Stimulated activated CD8-positive, alpha-beta memory T cell treated with anti-CD3 and anti-CD28 coated beads, Interleukin-4, amount 100 ng/mL, for 48 hours (primary cell): ENCODE results near the gene PDE1C.

Source experiments
- DNase-seq: peaks from one replicate; pipeline ENCODE4 v3.0.0-alpha.2; 2020

PDE1C gene

DNA sequence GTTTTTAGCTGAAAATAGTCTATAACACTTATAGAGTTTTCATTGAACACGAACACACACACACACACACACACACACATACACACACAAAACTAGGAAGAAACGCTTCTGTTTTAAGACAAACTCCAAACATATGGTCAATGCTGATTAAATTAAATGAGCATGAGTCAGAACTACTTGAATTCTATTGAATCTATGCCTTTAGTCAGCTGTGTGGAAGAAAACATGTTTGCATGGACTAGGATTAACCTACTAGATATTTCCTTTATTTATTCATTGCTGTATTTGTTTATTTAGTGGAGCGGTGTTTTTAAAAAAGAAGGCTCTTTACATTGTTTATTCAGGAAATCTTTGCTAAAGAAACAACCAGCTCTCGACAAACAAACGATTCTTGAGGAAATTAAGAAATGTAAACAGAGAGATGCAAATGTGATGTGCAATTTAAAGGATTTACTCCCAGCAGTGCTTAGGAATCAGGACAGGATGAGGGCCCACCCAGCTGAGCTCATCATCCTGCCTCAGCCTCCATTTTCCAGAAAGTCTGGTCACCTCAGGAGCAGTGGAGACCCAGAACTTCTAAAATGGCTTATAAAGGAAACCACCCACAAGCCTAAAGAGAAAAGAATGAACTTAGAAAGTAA, 83.2 kb downstream of the PDE1C start:
- no peak for DNase-seq

DNA sequence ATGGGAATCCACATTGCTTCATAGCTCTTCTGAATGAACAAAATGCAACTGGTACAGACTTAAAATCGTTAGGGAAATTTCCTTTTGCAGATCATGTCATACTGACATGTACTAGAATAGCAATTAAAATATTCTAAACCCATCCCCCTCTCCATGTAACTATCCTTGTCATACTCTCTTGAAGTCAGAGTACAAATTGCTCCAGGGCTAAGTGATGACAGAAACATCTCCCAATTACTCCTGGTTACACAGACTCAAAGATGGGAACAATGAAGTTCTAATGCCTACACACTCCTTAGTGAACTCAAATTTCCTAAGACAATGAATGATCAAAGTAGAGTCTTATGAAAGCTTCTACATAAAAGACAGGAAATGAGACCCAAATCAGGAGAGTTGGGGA, 87.2 kb downstream of the PDE1C start:
- no peak for DNase-seq

DNA sequence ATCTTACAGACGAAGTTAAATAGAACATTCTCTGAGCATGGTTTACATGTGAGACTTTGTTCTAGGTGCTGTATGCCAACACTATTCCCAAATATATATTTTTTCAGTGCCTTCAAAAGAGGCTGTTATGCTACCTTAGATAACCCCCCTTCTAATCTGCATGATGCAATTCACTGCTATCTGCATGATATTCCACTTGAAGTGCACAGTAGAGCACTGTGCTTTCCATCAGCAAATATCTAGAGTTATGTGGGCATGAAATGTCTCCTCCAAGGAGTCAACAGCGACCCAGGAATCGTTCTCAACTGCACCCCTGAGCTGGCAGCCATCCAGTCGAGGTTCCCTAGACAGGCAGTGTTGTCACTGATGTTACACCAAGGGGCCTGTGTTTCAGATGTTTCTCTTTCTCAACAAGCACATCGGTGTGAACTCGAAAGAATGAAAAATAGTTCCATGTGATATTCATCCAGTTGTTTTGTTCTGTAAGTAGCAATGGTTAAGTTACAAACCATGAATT, 88.3 kb downstream of the PDE1C start:
- no peak for DNase-seq

DNA sequence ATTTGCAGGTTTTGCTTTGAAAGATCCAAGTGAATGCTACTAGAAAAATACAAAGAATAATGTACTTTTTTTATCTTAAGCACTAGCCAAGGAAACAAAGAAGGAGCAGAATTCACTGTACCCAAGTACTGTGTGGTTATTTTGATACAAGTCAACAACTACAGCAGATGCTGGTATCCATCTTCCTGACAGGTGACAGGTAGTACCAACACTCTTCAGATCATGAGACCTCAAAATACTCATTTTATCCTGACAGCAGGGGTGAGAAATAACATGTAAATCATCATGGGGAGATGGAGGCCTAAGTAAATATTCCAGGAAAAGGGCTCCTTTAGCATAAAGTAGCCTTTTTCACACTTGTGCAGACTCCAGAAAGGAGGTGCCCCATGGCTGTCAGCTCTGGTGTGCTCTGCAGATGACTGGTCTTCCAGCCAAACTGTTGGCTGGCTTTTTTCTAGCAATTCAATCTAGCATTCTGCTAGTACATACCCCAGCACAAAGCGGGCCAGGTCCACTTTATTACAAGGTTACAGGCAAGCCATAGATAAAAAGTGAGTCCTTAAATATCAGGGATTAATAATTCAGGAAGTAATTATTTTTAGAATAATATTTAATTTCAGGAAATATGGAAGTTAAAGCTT, 90.4 kb downstream of the PDE1C start:
- DNase-seq = no peak

DNA sequence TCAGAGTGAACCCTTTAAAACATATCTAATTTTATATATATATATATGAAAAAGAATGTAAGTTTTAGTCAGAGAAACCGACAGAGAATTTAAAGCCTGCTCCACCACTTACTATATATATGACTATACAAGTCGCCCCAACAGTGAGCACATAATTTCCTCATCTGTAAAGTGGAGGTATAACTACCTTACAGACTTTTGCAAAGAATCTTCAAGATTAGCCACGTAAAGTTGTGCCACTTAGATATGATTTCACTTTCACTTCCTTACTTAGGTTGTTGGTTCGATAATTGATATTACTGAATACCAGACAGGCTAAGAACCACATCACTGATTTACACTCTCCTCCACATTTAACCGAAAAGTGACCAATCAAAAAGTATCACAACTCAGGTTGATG, 94.7 kb downstream of the PDE1C start:
- no peak for DNase-seq

DNA sequence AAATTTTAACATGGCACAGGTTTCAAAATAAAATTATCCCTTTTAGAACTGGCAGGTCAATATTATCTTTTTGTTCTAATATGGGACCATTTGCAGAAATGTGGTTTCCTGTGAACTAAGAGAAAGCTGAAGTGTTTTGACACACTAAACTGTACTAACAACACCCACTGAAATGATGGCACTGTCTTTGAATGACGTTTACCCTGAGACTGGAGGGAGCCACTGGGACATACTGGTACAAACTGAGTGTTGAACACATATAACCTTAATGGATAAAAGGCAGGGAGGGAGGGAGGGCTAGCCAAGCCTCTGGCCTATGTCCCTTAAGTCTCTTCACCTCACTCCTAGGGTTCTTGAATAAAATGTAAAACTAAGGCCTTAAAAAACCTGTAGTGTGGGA, 95.9 kb downstream of the PDE1C start:
- no peak for DNase-seq

DNA sequence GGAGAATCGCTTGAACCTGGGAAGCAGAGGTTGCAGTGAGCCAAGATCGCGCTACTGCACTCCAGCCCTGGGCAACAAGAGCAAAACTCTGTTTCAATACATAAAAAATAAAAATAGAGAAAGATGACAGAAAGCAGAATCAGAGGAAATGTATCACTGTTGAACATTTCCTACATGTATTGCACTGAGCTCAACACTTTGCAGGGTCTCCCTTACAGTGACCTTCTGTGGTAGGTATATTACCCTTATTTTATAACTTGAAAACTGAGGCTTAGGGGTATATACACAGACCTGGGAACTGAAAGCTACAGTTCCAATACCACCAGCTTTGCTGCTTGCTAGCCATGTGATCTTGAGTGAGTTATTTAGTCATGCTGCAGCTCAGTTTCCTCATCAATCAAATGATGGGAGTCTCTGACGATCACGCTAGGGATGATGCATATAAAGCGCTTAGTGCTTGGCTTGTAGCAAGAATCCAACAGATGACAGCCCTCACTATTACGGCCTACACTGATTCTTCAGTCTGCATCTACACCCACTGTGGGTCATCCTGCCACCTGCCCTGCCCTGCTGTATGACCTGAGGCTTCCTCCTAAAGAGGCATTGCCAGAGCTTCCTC, 99.0 kb downstream of the PDE1C start:
- no peak for DNase-seq

DNA sequence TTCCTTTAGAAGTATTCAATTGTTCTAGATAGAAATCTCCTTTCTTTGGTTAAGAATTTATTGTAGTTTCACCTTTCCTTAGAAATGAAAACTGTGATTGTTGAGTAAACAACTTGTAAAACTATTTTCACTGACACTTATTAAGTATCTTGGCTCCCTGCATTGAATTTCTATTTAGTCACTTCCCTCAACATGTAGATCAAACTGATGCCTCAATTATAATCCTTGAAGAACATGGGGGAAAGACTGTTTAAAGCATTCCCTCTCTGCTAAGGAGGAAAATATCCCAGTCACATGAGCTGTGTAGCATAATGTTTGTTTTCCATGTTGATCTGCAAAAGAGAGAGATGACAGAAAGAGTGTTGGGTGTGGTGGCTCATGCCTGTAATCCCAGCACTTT, 99.7 kb downstream of the PDE1C start:
- DNase-seq = no peak

DNA sequence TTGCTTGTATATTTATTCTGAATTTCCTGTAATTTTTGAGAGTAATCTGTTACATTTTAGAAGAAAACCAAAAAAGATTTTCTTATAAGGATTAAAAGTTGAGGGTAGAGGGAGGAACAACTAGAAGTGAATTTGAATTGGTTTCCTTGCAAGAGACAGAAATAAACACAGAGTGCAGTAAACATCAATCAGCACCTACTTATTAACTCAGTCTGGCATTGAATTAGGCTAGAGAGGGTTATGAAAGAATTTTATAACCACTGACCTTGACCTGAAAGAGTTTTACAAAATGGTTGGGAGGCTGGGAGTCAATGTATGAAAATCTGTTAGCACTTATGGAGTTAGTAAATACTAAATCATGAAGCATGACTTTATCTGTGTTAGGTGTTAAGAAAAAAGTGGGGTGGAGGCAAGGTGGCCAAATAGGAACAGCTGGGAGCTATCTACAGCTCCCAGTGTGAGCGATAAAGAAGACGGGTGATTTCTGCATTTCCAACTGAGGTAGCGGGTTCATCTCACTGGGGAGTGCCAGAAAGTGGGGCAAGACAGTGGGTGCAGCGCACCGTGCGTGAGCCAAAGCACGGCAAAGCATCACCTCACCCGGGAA, 106.5 kb downstream of the PDE1C start:
- DNase-seq = no peak

DNA sequence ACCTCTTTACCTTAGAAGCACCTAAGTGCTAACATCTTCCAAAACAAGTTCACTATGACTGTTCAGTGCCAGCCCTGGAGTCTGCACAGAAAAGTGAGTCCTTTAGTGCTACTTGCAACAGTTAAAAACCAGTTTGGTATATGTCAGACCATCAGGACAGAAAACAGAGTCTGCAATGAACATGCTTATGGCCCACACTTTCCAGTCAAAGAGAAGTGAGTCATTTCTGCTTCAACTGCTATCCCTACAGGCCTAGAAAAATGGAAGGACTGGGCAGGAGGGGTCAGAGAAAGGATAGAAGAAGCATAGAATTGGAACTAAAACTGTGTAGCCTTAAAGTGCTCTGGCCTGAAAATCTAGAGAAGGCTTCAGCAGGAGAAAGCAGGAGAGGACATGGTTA, 108.0 kb downstream of the PDE1C start:
- no peak for DNase-seq

DNA sequence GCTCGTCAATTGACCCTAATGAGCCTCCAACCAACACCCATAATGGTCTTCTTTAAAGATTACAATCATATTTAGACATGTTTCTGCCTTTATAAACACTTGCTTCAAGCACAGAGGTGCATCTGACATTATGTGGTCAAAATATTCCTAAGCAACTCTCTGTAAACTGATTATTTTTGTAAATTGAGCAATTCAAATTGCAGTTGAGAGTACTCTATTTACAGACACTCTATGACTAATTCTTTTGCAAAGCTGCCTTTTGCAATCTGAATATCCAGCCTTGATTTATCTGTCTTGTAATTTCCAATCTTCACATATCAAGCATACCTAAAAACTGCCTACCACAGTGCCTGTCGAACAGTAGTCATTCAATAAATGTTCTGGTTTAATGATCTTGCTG, 112.0 kb downstream of the PDE1C start:
- DNase-seq = no peak

DNA sequence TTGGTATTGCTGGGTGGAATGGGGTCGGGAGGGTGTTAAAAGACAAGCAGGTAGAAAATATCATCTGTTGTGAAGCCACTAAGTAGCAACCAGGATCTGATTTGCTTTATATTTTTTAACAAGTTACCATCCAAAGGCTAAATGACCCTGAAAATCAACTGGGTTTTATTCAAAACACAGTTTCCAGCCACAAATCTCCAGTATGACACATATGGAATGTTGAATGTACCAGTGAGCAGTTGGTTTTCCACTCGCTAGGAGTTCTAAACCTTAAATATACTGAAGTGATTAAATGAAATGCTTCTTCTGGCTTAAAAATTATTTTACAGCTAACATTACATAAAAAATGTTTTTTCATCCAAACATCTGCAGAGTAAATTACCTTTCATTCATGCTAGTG, 112.5 kb downstream of the PDE1C start:
- no peak for DNase-seq

DNA sequence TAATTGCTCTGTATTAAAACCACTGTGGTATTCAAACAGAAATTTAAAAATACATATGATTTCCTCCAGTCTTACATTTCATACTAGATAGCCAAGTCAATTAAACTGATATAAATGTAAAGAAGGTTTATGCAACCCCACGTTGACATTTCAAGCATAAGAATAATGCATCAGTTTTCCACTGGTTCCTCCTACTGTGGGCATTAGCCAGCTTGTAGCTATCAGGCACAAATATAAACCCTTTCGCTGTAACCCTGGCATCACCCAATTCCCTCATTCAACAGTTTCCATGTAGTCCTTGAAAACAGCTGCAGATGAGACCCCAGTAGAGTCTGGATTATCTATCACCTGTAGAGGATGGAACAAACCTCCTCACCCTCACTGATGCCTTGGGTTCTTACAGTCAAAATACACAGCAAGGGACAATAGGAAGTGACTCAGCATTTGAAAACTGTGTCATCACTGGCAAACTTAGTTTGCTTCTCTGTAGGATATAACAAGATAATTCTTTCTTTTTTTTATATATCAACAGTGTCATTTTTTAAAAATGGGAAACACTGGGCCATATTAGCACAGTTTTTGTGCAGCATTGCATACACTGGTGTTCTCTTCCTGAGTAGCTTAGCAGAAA, 113.0 kb downstream of the PDE1C start:
- DNase-seq = no peak

DNA sequence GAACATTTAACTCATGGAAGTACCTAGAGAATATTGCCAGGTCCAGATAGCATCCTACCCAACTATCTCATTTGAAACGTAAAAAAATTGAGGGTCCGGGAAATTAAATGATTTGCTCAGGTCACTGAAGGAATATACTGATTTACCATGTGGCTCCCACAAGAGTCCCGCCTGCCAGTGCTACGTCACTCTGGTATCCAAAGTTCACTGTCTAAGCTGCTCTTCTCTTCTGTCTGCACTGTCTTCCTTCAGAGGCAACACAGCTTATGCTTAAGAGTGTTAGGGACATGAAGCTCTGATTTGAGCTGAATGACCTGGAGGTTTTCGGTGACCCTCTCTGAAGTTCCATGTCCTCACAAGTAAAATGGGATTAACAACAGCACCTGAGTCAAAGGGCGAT, 114.6 kb downstream of the PDE1C start:
- no peak for DNase-seq

DNA sequence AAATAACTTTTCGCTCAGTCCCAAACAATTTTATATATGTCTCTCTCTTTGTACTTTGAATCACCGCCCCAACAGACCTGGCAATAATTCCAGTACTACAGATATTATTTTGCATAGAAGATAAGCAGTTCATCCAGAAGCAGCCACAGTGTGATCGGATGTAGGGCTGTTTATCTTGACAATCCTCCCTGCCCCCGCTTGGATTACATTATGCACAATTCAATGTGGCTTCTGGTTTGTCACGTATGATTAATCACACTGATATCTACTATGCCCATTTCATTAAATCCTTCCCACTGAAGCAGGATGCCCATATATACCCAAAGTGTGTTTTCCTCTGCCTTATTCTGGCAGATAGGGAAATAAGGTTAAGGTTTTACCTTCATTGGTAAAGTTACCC, 115.2 kb downstream of the PDE1C start:
- DNase-seq = no peak

DNA sequence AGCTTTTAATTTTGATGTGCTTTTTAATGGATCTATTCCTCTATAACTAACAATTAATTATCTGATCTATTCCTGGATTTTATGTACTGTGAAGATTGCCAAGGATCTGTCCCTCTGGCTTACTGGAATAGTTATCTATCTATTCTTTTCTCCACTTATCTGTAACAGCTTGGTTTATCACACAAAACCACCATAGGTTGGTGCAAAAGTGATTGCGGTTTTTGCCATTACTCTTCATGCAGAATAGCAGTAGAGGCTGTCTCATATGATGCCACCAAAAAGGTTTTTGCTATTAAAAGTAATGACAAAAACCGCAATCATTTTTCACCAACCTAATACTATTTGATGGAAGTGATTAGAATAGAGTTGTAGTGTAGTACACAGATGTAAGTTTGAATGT, 115.7 kb downstream of the PDE1C start:
- no peak for DNase-seq

DNA sequence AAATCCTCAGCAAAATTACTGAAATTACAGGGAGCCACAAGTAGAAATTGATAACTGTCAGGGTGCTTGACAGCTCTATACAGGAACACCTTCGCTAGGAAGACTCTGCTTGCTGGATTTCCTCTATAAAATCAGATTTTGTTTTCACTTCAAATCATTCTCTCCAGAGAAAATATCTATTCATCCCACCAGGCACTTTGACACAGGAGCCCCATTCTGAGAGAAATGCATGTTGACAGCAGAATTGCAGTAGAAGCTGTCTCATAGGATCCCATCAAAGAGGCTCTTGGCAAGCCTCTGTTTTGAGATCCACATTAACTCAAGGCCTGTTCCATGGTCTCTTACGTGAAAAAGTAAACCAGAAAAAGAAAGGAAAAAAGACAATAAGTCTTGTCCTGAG, 116.8 kb downstream of the PDE1C start:
- DNase-seq = no peak

DNA sequence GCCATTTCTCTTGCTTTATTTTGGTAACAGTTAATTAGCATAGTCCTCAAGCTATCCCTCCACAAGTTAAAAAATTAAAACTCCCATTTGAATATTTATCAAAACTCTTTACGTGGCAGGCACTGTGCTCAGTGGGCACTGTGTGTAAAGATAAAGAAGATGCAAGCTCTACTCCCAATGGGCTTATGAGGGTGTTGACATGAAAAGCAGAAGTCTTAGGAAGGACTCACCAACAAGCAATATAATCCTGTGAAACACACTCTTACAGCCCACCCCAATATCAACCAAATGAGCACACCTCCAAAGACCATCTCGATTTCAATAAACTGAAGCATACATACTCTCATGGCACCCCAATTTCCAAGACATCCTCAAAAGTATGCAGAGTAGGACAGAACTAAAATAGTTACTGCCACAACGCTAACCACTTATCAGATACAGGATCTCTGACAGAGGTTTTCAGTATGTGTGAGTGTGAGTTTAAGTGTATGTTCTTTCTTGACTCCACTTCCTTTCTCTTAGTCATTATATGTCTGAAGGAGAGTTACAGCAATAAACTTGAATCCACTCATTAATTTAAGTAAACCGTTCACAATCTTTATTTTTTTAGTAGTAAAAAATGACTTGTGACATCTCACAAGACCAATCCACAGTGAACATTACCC, 120.0 kb downstream of the PDE1C start:
- no peak for DNase-seq

DNA sequence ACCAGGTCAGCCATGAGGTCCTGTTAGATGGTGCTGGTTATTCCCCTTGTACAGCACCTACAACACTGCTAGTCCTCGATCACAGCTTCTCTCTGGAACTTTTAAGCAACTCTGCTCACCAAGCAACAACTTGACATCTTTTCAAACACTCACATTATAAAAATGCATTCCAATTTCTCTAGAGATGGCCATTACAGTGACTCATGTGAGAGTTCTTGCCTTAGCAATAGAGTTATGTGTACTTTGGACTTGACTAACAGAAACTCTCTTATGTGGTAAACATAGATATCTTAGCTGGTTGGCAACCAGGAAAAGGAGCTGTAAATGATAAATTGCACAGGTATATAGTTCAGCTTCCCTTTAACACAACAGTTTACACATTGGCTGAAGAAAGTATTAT, 122.2 kb downstream of the PDE1C start:
- no peak for DNase-seq

DNA sequence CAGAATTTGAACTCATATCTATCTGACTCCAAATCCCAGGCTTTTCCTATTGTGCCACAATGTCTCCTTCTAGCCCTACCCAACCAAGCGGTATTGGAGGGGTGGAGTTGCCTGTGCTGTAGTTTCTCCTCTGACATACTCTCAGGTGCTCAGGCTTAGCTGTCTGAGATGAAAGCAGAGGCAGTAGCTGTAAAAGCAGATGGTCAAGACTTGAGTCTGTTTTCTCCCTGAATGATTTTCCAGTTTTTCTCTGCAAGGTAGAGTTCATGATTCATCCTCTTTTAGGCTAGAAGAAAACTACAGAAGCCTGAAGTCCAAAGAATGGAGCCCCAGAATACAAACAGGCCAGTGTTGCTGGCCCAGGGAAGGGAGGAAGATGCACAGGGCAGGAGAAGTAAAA, 130.0 kb downstream of the PDE1C start:
- no peak for DNase-seq

DNA sequence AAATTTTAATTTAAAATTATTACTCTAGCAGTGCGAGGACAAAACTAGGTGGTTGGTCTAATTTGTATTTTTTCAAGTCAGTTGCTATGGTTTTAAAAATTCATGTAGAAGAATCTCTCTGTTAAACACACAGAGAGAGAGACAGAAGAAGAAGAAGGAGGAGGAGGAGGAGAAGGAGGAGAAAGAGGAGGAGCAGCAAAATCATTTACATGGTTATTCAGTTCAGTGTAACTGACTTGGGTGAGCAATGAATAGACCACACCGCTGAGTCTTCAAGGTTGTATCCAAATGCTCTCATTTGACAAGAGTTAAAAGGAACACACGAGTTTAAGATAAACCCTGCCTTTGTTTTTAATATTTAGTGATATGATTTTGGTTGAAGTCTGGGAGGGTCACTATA, 131.1 kb downstream of the PDE1C start:
- no peak for DNase-seq

DNA sequence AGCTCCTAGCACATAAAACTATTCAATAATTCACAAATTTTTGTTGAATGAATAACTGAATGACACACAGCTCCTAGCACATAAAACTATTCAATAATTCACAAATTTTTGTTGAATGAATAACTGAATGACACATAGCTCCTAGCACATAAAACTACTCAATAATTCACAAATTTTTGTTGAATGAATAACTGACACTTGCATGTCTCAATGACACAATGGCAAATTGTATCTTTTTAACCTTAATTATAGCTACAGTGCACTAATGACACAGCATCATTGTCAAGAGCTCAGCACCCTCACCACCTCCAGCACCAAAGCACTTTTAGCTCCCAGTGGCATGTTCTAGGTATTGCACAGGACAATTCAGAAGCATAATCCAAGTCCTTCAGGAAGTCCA, 131.6 kb downstream of the PDE1C start:
- DNase-seq = no peak

DNA sequence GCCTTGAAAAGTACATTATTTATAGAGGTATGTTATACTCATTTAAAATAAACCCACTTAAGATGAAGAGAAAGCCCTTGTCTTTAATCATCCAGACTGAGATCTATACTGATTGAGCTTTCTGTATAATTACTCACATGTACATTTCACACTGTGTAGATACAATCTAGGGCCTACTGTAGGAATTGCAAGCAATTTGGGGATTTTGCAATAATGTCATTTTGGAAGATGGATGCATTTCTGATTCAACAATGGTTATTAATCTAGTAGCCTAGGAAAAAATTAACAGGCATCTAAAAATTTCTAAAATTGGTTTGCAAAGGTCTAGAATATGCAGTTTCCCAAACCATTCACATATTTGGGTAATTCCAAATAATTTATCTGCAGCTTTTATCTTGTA, 132.2 kb downstream of the PDE1C start:
- no peak for DNase-seq
